Stimulated activated effector memory CD8-positive, alpha-beta T cell treated with anti-CD3 and anti-CD28 coated beads, Interleukin-12 subunit alpha, Interleukin-12 subunit beta, amount 100 ng/mL, for 72 hours (primary cell): ENCODE measurements around the gene ZNFX1.
A peak's percentile ranks its signal among the peaks of the same experiment; 100 is the strongest.

Experiments
- ATAC-seq: fragments of 150-1000 bp; cut with Tn5 transposase; 2 replicates; pipeline ENCODE4 v1.10.0; 2021
- DNase-seq, 2 donors: peaks; one replicate each; pipeline ENCODE4 v3.0.0; 2021 to 2022; ENCODE audit warnings: low spot score in 2 of 2
- H3K27ac Mint-ChIP-seq: one replicate; pipeline ENCODE4 v1.8.0; 2022; ENCODE audit warnings: mild to moderate bottlenecking, mixed read lengths
- H3K36me3 Mint-ChIP-seq: one replicate; pipeline ENCODE4 v1.8.0; 2022; ENCODE audit warnings: mild to moderate bottlenecking, mixed read lengths
- H3K4me1 Mint-ChIP-seq: one replicate; pipeline ENCODE4 v1.8.0; 2022; ENCODE audit warnings: mixed read lengths
- H3K4me3 Mint-ChIP-seq: one replicate; pipeline ENCODE4 v1.8.0; 2022; ENCODE audit warnings: mild to moderate bottlenecking, mixed read lengths
- H3K9me3 Mint-ChIP-seq: one replicate; pipeline ENCODE4 v1.8.0; 2022; ENCODE audit warnings: mixed read lengths

The ZNFX1 gene

DNA sequence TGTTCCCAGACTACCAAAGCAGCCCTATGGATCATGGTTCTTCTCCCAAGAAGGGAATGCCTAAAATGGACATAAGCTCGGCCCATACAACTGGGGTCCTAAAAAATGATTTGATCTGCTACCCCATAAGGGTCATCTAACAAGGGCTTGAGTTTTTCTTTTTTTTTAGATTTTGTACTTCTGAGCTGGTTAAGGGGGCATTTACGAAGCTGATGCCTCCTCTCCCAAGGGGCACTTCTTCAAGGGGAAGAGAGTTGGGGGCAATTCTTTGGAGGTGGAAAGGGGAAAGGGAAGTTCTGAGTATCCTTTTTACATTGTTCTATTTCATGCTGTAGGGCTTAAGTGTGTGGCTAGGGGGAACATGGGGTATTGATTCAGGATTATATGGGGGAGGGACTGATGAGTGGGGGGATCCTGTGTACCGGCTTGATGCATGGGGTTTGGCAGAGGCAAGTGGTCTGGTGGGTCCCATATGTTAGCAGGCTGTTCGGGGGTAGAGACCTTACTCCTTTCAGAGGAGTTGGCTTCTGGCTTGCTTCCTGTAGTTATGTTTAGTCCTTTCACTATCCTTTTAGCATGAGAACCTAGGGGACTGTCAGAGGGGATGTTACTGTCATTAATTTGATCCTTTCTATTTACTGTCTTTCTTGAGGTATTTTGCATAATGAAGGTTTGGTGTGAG lies 8.1 kb upstream of the ZNFX1 start:
- H3K4me1 Mint-ChIP-seq = peaks cover 82% of the 10 kb centered on the region
- peaks cover 100% of the 10 kb centered on the region for H3K36me3 Mint-ChIP-seq
- DNase-seq (no peak), ATAC-seq (no peak)
- peak overlapping the region; percentile 97 for H3K4me3 Mint-ChIP-seq
- H3K9me3 Mint-ChIP-seq = peaks cover 13% of the 10 kb centered on the region
- H3K27ac Mint-ChIP-seq = peak overlapping the region; percentile 100

DNA sequence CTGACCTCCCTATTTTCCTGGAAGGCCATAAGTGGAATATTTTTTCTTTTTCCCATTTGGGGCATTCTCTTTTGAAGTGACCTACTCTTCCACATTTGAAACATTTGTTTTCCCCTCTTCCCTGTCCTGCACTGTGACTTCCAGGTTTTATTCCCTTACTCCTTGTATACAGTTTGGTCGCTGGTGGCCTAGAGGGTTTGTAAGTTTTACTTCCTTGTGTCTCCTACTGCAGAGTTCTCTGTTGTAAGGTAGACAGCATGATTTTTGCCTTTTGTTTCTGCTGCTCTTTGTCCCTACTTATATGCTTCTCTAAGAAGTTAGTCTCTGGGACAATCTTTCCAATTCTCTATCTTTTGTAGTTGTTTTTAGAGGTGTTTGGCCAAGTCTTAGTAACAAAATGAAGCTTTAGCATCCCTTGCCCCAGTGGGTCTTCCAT lies 7.4 kb upstream of the ZNFX1 start:
- DNase-seq = no peak
- peaks cover 13% of the 10 kb centered on the region for H3K9me3 Mint-ChIP-seq
- no peak for ATAC-seq
- peak overlapping the region; percentile 100 for H3K27ac Mint-ChIP-seq
- H3K4me3 Mint-ChIP-seq = peak overlapping the region; percentile 97
- peaks cover 100% of the 10 kb centered on the region for H3K36me3 Mint-ChIP-seq
- peaks cover 86% of the 10 kb centered on the region for H3K4me1 Mint-ChIP-seq

GRCh38 chr20:49284818-49285217 lies 7.0 kb upstream of the ZNFX1 start:
- ATAC-seq (no peak), DNase-seq (no peak)
- peak overlapping the region; percentile 97 for H3K4me3 Mint-ChIP-seq
- H3K4me1 Mint-ChIP-seq = peaks cover 86% of the 10 kb centered on the region
- H3K27ac Mint-ChIP-seq = peak overlapping the region; percentile 100
- H3K36me3 Mint-ChIP-seq = peaks cover 100% of the 10 kb centered on the region
- peaks cover 13% of the 10 kb centered on the region for H3K9me3 Mint-ChIP-seq

DNA sequence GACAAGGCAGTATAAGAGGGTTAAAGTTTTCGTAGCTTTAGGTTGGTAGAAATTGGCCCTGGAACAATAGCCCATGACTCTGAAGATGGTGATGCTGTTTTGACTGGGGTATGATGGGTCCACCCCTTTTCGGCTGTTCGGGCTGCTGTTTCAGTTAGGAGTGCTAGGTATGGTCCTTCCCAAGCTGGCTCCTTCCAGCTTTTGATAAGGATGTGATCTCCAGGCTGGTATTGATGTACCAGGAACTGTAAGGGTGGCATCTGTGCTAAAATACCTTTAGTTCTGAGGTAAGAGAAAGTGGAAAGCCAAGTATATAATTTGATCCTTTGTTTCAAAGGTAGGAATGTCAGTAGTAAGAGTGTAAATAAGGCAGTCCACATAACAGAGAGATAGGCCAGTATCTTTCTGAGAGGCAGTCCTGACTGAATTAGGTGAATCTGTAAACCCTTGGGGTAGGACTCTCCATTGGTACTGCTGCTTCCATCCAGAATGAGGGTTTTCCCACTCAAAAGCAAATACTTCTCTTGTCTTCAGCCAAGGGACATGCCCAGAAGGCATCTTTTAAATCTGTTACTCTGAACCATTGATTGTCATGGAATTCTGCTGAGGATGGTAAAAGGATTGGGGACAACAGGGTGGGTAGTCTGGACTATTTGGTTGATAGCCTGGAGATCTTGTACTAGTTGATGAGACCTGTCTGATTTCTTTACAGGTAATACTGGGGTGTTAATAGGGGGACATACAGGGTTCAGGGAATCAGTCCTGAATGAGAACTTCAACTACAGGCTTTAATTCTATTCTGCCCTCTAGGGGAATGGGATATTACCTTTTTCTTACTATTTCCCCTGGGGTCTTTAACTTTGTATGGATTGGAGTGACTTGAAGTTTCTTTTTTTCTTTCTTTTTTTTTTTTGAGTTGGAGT lies 6.1 kb upstream of the ZNFX1 start:
- Mint-ChIP-seq H3K4me1 (peaks cover 87% of the 10 kb centered on the region), H3K4me3 (peak overlapping the region; percentile 97), H3K9me3 (peaks cover 13% of the 10 kb centered on the region), H3K36me3 (peaks cover 100% of the 10 kb centered on the region), H3K27ac (peak overlapping the region; percentile 100)
- no peak for DNase-seq
- ATAC-seq = peak; percentile 2

GRCh38 chr20:49283176-49283702 lies 5.4 kb upstream of the ZNFX1 start:
- ATAC-seq (peak; percentile 5), DNase-seq (no peak)

GRCh38 chr20:49282584-49283171 lies 4.8 kb upstream of the ZNFX1 start:
- H3K4me1 Mint-ChIP-seq = peaks cover 86% of the 10 kb centered on the region
- peaks cover 100% of the 10 kb centered on the region for H3K36me3 Mint-ChIP-seq
- DNase-seq (no peak), ATAC-seq (no peak)
- H3K4me3 Mint-ChIP-seq = peak overlapping the region; percentile 97
- H3K9me3 Mint-ChIP-seq = peaks cover 13% of the 10 kb centered on the region
- H3K27ac Mint-ChIP-seq = peak overlapping the region; percentile 100

More at GRCh38 chr20:49283176-49283702, 5.4 kb upstream of the ZNFX1 start:
- H3K4me3 Mint-ChIP-seq = peak overlapping the region; percentile 97
- H3K4me1 Mint-ChIP-seq = peaks cover 90% of the 10 kb centered on the region
- peak overlapping the region; percentile 100 for H3K27ac Mint-ChIP-seq
- peaks cover 13% of the 10 kb centered on the region for H3K9me3 Mint-ChIP-seq
- peaks cover 100% of the 10 kb centered on the region for H3K36me3 Mint-ChIP-seq

GRCh38 chr20:49281913-49282467 lies 4.1 kb upstream of the ZNFX1 start:
- peaks cover 10% of the 10 kb centered on the region for H3K9me3 Mint-ChIP-seq

DNA sequence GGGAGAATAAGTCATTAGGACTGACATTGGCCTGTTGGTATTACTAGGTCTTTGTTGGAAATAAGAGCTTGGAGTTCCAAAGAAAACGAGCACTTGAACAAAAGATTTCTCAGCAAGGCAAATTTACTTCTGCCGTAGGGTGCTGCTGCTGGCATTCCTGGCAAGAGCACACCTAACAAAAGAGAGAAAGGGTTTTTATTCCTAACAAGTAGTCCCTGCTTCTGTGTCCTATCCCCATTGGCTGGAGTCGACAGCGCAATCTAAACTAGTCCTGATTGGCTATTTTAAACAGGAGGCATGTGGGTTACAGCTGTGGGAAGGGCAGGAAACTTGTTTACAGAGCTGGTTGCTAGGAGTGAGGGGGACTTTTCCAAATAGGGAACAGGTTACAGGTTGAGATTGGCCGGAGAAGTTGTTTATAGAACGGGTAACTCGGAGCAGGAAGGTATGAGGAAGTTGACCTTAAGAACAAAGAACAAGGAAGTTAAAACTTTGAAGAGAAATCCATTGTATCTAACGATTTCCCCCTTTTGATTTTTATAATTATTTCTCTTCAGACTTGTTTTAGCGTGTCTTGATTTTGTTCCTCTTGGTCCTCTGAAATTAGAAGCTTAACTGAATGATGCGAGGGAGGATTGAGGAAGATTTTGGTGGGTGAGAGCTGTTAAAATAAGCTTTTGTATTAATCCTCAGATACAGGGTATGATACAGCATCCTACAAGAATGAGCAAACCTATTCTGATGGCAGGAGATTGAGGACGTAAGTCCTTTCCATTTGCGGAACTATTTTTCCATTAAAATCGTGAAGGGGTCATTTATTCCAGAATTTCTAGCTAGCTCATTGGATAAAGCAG lies 3.4 kb upstream of the ZNFX1 start:
- peak overlapping the region; percentile 100 for H3K27ac Mint-ChIP-seq
- DNase-seq (no peak), ATAC-seq (no peak)
- H3K9me3 Mint-ChIP-seq = peaks cover 9% of the 10 kb centered on the region
- peak overlapping the region; percentile 97 for H3K4me3 Mint-ChIP-seq
- peaks cover 100% of the 10 kb centered on the region for H3K36me3 Mint-ChIP-seq
- H3K4me1 Mint-ChIP-seq = peaks cover 79% of the 10 kb centered on the region

More at GRCh38 chr20:49281913-49282467, 4.1 kb upstream of the ZNFX1 start:
- DNase-seq = no peak
- Mint-ChIP-seq H3K4me3 (peak overlapping the region; percentile 97), H3K4me1 (peaks cover 79% of the 10 kb centered on the region), H3K36me3 (peaks cover 100% of the 10 kb centered on the region), H3K27ac (peak overlapping the region; percentile 100)
- no peak for ATAC-seq

- peaks cover 6% of the 10 kb centered on the region for H3K9me3 Mint-ChIP-seq
- peak overlapping the region; percentile 100 for H3K27ac Mint-ChIP-seq
- H3K36me3 Mint-ChIP-seq = peaks cover 100% of the 10 kb centered on the region
- H3K4me1 Mint-ChIP-seq = peaks cover 79% of the 10 kb centered on the region
- no peak for ATAC-seq
- H3K4me3 Mint-ChIP-seq = peak overlapping the region; percentile 97
- no peak for DNase-seq
Observed at GRCh38 chr20:49280463-49281058, 2.7 kb upstream of the ZNFX1 start.

GRCh38 chr20:49279677-49280462 lies 2.0 kb upstream of the ZNFX1 start:
- Mint-ChIP-seq H3K27ac (peak overlapping the region; percentile 100), H3K4me3 (peak overlapping the region; percentile 97), H3K4me1 (peaks cover 79% of the 10 kb centered on the region), H3K36me3 (peaks cover 100% of the 10 kb centered on the region), H3K9me3 (peaks cover 6% of the 10 kb centered on the region)
- no peak for DNase-seq
- no peak for ATAC-seq

GRCh38 chr20:49278818-49279676 lies 1.2 kb upstream of the ZNFX1 start:
- DNase-seq = no peak
- Mint-ChIP-seq H3K4me1 (peaks cover 71% of the 10 kb centered on the region), H3K9me3 (peaks cover 6% of the 10 kb centered on the region), H3K36me3 (peaks cover 100% of the 10 kb centered on the region), H3K27ac (peak overlapping the region; percentile 100), H3K4me3 (peak overlapping the region; percentile 97)
- ATAC-seq = peak; percentile 0

- Mint-ChIP-seq H3K27ac (peak overlapping the region; percentile 100), H3K4me3 (peak overlapping the region; percentile 97), H3K9me3 (peaks cover 6% of the 10 kb centered on the region), H3K4me1 (peaks cover 60% of the 10 kb centered on the region), H3K36me3 (peaks cover 100% of the 10 kb centered on the region)
- DNase-seq = no peak
- ATAC-seq = no peak
Observed at GRCh38 chr20:49277786-49278035, 146 bp downstream of the ZNFX1 start.
